DOHH2 (cell line): ENCODE data around the gene PHGDH.

Experiments
- CTCF ChIP-seq: fragments of 200-600 bp; sonication (generic); IDR thresholded peaks from one replicate; pipeline ENCODE4 v1.5.1; 2014; ENCODE audit warnings: antibody characterized with exemption, mild to moderate bottlenecking, low read depth, low read length; ENCODE audit not compliant: poor library complexity, severe bottlenecking
- EZH2phosphoT487 ChIP-seq: fragments of 200-600 bp; sonication (generic); IDR thresholded peaks from 2 replicates; pipeline ENCODE4 v1.6.1; 2017; ENCODE audit warnings: borderline replicate concordance, mild to moderate bottlenecking, antibody characterized with exemption, low read length, moderate library complexity, mixed read lengths

GRCh38 chr1:119676571-119677206 lies 35.0 kb upstream of the PHGDH start:
- TF ChIP-seq CTCF (no peak), EZH2phosphoT487 (no peak)
